Nephron progenitor cell (in vitro differentiated cells): ENCODE data around the gene GIMD1.
A peak's percentile ranks its signal among the peaks of the same experiment; 100 is the strongest.
"Not testable (repeated sequence)": the region's sequence is repeated elsewhere in the genome, so short reads cannot be mapped to it uniquely, and the experiment has no call there.

Experiments used
- DNase-seq: peaks from one replicate; pipeline ENCODE4 v3.0.0; 2021
- H3K27ac Mint-ChIP-seq: 2 replicates; pipeline ENCODE4 v1.8.0; 2021; ENCODE audit warnings: mild to moderate bottlenecking, moderate library complexity, mixed read lengths
- H3K27me3 Mint-ChIP-seq: 2 replicates; pipeline ENCODE4 v1.8.0; 2021; ENCODE audit warnings: mild to moderate bottlenecking, low read depth, mixed read lengths; ENCODE audit not compliant: poor library complexity
- H3K36me3 Mint-ChIP-seq: 2 replicates; pipeline ENCODE4 v1.8.0; 2021; ENCODE audit warnings: low read depth, mixed read lengths
- H3K4me1 Mint-ChIP-seq: 2 replicates; pipeline ENCODE4 v1.8.0; 2021; ENCODE audit warnings: mixed read lengths
- H3K4me3 Mint-ChIP-seq: 2 replicates; pipeline ENCODE4 v1.8.0; 2021; ENCODE audit warnings: mild to moderate bottlenecking, moderate library complexity, mixed read lengths
- H3K9me3 Mint-ChIP-seq: 2 replicates; pipeline ENCODE4 v1.8.0; 2021; ENCODE audit warnings: mild to moderate bottlenecking, moderate library complexity, mixed read lengths
- TF ChIP-seq, protein P1 (sequence below): fragments of 200-600 bp; sonication (generic); IDR thresholded peaks from 2 replicates; pipeline ENCODE4 v1.5.0; 2021; ENCODE audit warnings: antibody characterized with exemption

The GIMD1 gene

GRCh38 chr4:106368678-106369077, at the start of gene GIMD1:
Gene GIMD1, minus strand, starts transcription at chr4:106368778. Its CDS starts 1,343 bp downstream, at chr4:106367435.
- Mint-ChIP-seq H3K36me3 (no peaks in the 10 kb centered on the region), H3K27me3 (no peaks in the 10 kb centered on the region), H3K27ac (no peak within 1 kb of the TSS)

GRCh38 chr4:106414366-106414765, 45.8 kb upstream of the GIMD1 start:
- Mint-ChIP-seq H3K27ac (no peak overlapping the region), H3K4me1 (peaks cover 11% of the 10 kb centered on the region), H3K36me3 (no peaks in the 10 kb centered on the region), H3K27me3 (peaks cover 2% of the 10 kb centered on the region), H3K9me3 (peaks cover 7% of the 10 kb centered on the region), H3K4me3 (no peak overlapping the region)
- no peak for DNase-seq
- TF ChIP-seq, protein P1, sequence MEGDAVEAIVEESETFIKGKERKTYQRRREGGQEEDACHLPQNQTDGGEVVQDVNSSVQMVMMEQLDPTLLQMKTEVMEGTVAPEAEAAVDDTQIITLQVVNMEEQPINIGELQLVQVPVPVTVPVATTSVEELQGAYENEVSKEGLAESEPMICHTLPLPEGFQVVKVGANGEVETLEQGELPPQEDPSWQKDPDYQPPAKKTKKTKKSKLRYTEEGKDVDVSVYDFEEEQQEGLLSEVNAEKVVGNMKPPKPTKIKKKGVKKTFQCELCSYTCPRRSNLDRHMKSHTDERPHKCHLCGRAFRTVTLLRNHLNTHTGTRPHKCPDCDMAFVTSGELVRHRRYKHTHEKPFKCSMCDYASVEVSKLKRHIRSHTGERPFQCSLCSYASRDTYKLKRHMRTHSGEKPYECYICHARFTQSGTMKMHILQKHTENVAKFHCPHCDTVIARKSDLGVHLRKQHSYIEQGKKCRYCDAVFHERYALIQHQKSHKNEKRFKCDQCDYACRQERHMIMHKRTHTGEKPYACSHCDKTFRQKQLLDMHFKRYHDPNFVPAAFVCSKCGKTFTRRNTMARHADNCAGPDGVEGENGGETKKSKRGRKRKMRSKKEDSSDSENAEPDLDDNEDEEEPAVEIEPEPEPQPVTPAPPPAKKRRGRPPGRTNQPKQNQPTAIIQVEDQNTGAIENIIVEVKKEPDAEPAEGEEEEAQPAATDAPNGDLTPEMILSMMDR: no peak

More at GRCh38 chr4:106368678-106369077, at the start of gene GIMD1:
- H3K4me3 Mint-ChIP-seq: no peak within 1 kb of the TSS
- H3K4me1 Mint-ChIP-seq: peaks cover 33% of the 10 kb centered on the region
- H3K9me3 Mint-ChIP-seq: no peaks in the 10 kb centered on the region
- no peak for DNase-seq
- TF ChIP-seq, protein P1: no peak

DNA sequence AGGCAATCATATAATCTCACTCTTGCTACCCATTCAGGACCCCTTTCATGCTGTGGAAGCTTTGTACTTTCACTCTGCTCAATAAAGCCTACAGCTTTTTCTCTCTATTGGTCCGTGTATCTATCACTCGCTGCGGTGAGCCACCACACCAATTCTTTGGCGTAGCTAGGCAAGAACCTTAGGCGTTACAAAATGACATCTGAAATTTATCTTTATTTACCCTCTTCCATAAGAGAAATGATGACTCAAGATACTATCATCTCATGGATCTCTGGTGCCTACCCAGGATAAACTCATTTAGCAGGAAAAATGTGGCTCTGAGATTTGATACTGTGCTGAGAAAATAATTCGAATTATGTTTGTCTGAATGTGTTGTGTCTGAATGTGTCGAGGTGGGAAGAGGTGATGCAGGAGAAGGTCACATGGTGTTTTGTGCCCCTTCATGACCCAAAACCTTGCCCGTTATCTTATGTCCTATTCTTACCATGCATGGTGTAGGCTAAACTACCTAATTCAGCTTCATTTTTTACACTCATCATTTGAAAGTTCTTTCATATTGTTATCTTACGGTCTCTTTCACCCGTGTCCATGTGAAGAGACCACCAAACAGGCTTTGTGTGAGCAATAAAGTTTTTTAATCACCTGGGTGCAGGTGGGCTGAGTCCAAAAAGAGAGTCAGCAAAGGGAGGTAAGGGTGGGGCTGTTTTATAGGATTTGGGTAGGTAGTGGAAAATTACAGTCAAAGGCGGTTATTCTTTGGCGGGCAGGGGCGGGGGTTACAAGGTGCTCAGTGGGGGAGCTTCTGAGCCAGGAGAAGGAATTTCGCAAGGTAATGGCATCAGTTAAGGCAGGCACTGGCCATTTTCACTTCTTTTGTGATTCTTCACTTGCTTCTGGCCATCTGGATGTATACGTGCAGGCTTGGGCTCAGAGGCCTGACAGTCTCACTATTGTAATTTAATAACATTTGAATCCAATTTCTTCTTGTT, 41.6 kb upstream of the GIMD1 start:
- TF ChIP-seq, protein P1: no peak
- Mint-ChIP-seq H3K36me3 (no peaks in the 10 kb centered on the region), H3K4me1 (peaks cover 13% of the 10 kb centered on the region), H3K27ac (peak overlapping the region; percentile 60), H3K9me3 (peaks cover 42% of the 10 kb centered on the region), H3K4me3 (no peak overlapping the region), H3K27me3 (peaks cover 9% of the 10 kb centered on the region)
- DNase-seq: no peak

DNA sequence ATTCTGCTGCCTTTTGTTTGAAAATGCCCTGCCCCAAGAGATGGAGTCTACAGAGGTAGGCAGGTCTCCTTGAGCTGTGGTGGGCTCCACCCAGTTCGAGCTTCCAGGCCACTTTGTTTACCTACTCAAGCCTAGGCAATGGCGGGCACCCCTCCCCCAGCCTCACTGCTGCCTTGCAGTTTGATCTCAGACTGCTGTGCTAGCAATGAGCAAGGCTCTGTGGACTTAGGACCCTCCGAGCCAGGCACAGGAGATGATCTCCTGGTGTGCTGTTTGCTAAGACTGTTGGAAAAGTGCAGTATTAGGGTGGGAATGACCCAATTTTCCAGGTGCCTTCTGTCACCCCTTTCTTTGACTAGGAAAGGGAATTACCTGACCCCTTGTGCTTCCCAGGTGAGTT, 39.4 kb upstream of the GIMD1 start:
- Mint-ChIP-seq H3K9me3 (peaks cover 44% of the 10 kb centered on the region), H3K4me1 (peaks cover 13% of the 10 kb centered on the region)
- not testable (repeated sequence) for DNase-seq, H3K27me3 Mint-ChIP-seq, H3K27ac Mint-ChIP-seq, H3K36me3 Mint-ChIP-seq, H3K4me3 Mint-ChIP-seq

GRCh38 chr4:106401157-106401556, 32.6 kb upstream of the GIMD1 start:
- H3K4me1 Mint-ChIP-seq: no peaks in the 10 kb centered on the region
- H3K27me3 Mint-ChIP-seq: no peaks in the 10 kb centered on the region
- peaks cover 41% of the 10 kb centered on the region for H3K9me3 Mint-ChIP-seq
- no peak overlapping the region for H3K4me3 Mint-ChIP-seq
- no peak for DNase-seq
- H3K36me3 Mint-ChIP-seq: peaks cover 7% of the 10 kb centered on the region
- no peak overlapping the region for H3K27ac Mint-ChIP-seq
- TF ChIP-seq, protein P1: no peak

DNA sequence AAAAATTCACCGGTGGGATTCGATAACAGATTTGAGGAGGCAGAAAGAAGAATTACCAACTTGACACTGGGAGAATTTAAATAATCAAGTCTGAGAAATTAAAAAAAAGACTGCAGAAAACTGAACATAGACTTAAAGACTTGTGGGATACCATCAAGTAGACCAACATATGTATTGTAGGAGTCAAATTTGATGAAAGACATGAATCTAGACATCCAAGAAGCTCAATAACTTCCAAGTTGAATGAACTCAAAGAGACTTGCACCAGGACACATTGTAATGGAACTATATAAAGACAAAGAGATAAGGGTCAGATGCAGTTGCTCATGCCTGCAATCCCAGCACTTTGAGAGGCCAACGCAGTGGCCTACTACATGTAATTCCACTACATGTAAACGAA, 30.3 kb upstream of the GIMD1 start:
- not testable (repeated sequence) for H3K27ac Mint-ChIP-seq, H3K27me3 Mint-ChIP-seq, H3K4me1 Mint-ChIP-seq, H3K4me3 Mint-ChIP-seq, DNase-seq
- peaks cover 53% of the 10 kb centered on the region for H3K9me3 Mint-ChIP-seq
- peaks cover 10% of the 10 kb centered on the region for H3K36me3 Mint-ChIP-seq
